Gastroesophageal sphincter (tissue), 3 donors: Measurements from ENCODE around the gene ASAP2.

ENCODE experiments used
- CTCF ChIP-seq, 4 experiments: fragments of 200-600 bp in 2 of 4; fragments of 450-650 bp in 2 of 4; sonication (generic) in 1 of 4; IDR thresholded peaks; one replicate each; pipeline ENCODE4 v1.5.1; 2017 to 2019; ENCODE audit warnings: antibody characterized with exemption in 4 of 4, mild to moderate bottlenecking in 2 of 4, moderate library complexity in 2 of 4
- EP300 ChIP-seq: sonication (generic); formaldehyde crosslinking; IDR thresholded peaks from one replicate; pipeline ENCODE4 v1.6.1; 2017; ENCODE audit warnings: antibody characterized with exemption, mild to moderate bottlenecking
- POLR2A ChIP-seq, 2 donors: fragments of 450-650 bp; IDR thresholded peaks; one replicate each; pipeline ENCODE4 v1.6.1; 2017; ENCODE audit warnings: antibody characterized with exemption in 2 of 2, mild to moderate bottlenecking in 2 of 2, moderate library complexity in 1 of 2
- POLR2AphosphoS5 ChIP-seq: sonication (generic); formaldehyde crosslinking; IDR thresholded peaks from one replicate; pipeline ENCODE4 v1.6.1; 2017; ENCODE audit warnings: antibody characterized with exemption

DNA sequence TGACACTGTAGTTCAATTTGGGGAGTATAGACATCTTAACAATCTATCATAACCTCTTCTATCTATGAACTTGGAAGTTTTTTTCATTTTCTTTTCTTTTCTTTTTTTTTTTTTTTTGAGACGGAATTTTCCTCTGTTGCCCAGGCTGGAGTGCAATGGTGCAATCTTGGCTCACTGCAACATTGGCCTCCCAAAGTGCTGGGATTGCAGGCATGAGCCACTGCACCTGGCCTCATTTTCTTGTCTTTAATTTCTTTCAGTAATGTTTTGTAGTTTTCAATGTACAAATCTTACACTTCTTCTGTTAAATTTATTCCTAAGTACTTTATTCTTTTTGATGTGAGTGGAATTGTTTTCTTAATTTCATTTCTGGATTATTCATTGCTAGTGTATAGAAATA lies 14.6 kb downstream of the ASAP2 start:
- TF ChIP-seq POLR2A (IDR thresholded peaks at IDR 0.05) = no peak
- TF ChIP-seq CTCF (IDR thresholded peaks at IDR 0.05) = no peak
- no peak for TF ChIP-seq POLR2AphosphoS5
- no peak for TF ChIP-seq EP300
